K562 (cell line): ENCODE data around the gene DDX5. TPM values are rescaled to one million over a fixed set of nuclear protein-coding genes. Genes with fewer than 3 reads are reported as not detected.

Experiments
- ATF1 ChIP-seq, 2 experiments: fragments of 450-650 bp in 1 of 2; IDR thresholded peaks; 2 replicates each; pipeline ENCODE4 v1.6.1; 2016; ENCODE audit warnings: missing compliant biosample characterization in 1 of 2, missing genetic modification characterization in 1 of 2
- CCNT2 ChIP-seq: IDR thresholded peaks from 2 replicates; pipeline ENCODE4 v1.6.1; 2011; ENCODE audit warnings: borderline replicate concordance, low read depth, mild to moderate bottlenecking, moderate library complexity, mixed read lengths, low read length; ENCODE audit not compliant: insufficient read length; ENCODE audit errors: extremely low read depth
- DMBX1 ChIP-seq: fragments of 250-450 bp; sonication (Bioruptor Pico); IDR thresholded peaks from 2 replicates; pipeline ENCODE4 v1.8.0; 2022; ENCODE audit warnings: inconsistent platforms, mild to moderate bottlenecking, moderate library complexity, borderline replicate concordance
- NFE2L1 ChIP-seq: fragments of 450-650 bp; IDR thresholded peaks from 2 replicates; pipeline ENCODE4 v1.6.1; 2016; ENCODE audit warnings: missing genetic modification characterization, low read depth, mild to moderate bottlenecking, missing compliant biosample characterization, moderate library complexity, borderline replicate concordance
- NR2C1 ChIP-seq, 2 experiments: fragments of 450-650 bp; IDR thresholded peaks; 2 replicates each; pipeline ENCODE4 v1.6.1; 2017; ENCODE audit warnings: mild to moderate bottlenecking in 2 of 2, antibody characterized with exemption in 1 of 2, inconsistent platforms in 1 of 2, missing compliant biosample characterization in 1 of 2, missing genetic modification characterization in 1 of 2
- PHF21A ChIP-seq: fragments of 450-650 bp; IDR thresholded peaks from 2 replicates; pipeline ENCODE4 v1.6.1; 2017; ENCODE audit warnings: low read depth, borderline replicate concordance
- PHF8 ChIP-seq: fragments of 200-600 bp; sonication (generic); IDR thresholded peaks from 2 replicates; pipeline ENCODE4 v1.6.1; 2012; ENCODE audit warnings: mixed run types, mild to moderate bottlenecking, inconsistent platforms, low read length, moderate library complexity, borderline replicate concordance
- PTTG1 ChIP-seq: fragments of 450-650 bp; IDR thresholded peaks from 2 replicates; pipeline ENCODE4 v1.6.1; 2016; ENCODE audit warnings: low read depth, mild to moderate bottlenecking, missing genetic modification characterization, missing compliant biosample characterization
- ZEB2 ChIP-seq: fragments of 450-650 bp; IDR thresholded peaks from 2 replicates; pipeline ENCODE4 v1.6.1; 2016
- ZNF239 ChIP-seq: fragments of 250-450 bp; sonication (Bioruptor Pico); IDR thresholded peaks from 2 replicates; pipeline ENCODE4 v1.4.0; 2020; ENCODE audit warnings: mild to moderate bottlenecking
- ZNF316 ChIP-seq: fragments of 450-650 bp; IDR thresholded peaks from 2 replicates; pipeline ENCODE4 v1.6.1; 2016
- polyA plus RNA-seq, 8 experiments: library from polyadenylated mRNA; depleted of rRNA in 4 of 8; stranded (reverse) in 5 of 8; unstranded in 3 of 8; fragments of >200 nt; fragmentation: Nextera tagmentation in 2 of 8; fragmentation: Illumina TruSeq in 1 of 8; extraction: Ambion mirVana in 2 of 8; extraction: Trizol in 1 of 8; gene quantifications; 2 replicates each; pipeline versions ENCODE4 v1.2.1 to v1.2.3, GENCODE V29; 2011 to 2014; ENCODE audit warnings: inconsistent platforms in 1 of 8, missing spikeins in 1 of 8
- total RNA-seq, 7 experiments: library from RNA; depleted of rRNA in 6 of 7; stranded (reverse); fragments of >200 nt in 6 of 7; fragmentation: Illumina TruSeq in 2 of 7; extraction: Trizol in 2 of 7; gene quantifications; 2 replicates each; pipeline versions ENCODE4 v1.2.1 to v1.2.3, GENCODE V29; 2011 to 2021; ENCODE audit warnings: low replicate concordance in 1 of 7
- TF ChIP-seq, protein P1 (sequence below): sonication (generic); formaldehyde crosslinking; IDR thresholded peaks from 2 replicates; pipeline ENCODE4 v1.8.1; 2022; ENCODE audit warnings: missing genetic modification reagents
- TF ChIP-seq, protein P2 (sequence below), 3 experiments: fragments of 200-800 bp in 1 of 3; sonication (Bioruptor generic) in 1 of 3; sonication (generic) in 1 of 3; formaldehyde crosslinking in 1 of 3; IDR thresholded peaks; 2 replicates each; pipeline versions ENCODE4 v1.6.1 to v1.8.0; 2016 to 2022; ENCODE audit warnings: mild to moderate bottlenecking in 2 of 3, missing compliant biosample characterization in 2 of 3, missing genetic modification characterization in 2 of 3, missing genetic modification reagents in 1 of 3
- TF ChIP-seq, protein P3 (sequence below): fragments of 450-650 bp; conservative IDR thresholded peaks from 2 replicates; pipeline ENCODE4 v1.6.1; 2016; ENCODE audit warnings: missing genetic modification characterization, low read depth, mild to moderate bottlenecking, control low read depth, missing compliant biosample characterization
- TF ChIP-seq, protein P4 (sequence below): sonication (generic); formaldehyde crosslinking; IDR thresholded peaks from 2 replicates; pipeline ENCODE4 v1.5.0; 2020; ENCODE audit warnings: missing genetic modification reagents
- TF ChIP-seq, protein P5 (sequence below): sonication (generic); formaldehyde crosslinking; IDR thresholded peaks from 2 replicates; pipeline ENCODE4 v1.8.0; 2023; ENCODE audit warnings: mild to moderate bottlenecking, missing genetic modification reagents
- TF ChIP-seq, protein P6 (sequence below): fragments of 250-450 bp; sonication (Bioruptor Pico); IDR thresholded peaks from 2 replicates; pipeline ENCODE4 v1.8.0; 2021; ENCODE audit warnings: moderate library complexity, mild to moderate bottlenecking, inconsistent platforms

DDX5 gene
- total and polyA plus RNA-seq, 9 of the 15 experiments (the other 6 are each of a cell fraction or from before 2014, with no cell fraction given), result 306 to 1,639 (median 604) TPM

DNA sequence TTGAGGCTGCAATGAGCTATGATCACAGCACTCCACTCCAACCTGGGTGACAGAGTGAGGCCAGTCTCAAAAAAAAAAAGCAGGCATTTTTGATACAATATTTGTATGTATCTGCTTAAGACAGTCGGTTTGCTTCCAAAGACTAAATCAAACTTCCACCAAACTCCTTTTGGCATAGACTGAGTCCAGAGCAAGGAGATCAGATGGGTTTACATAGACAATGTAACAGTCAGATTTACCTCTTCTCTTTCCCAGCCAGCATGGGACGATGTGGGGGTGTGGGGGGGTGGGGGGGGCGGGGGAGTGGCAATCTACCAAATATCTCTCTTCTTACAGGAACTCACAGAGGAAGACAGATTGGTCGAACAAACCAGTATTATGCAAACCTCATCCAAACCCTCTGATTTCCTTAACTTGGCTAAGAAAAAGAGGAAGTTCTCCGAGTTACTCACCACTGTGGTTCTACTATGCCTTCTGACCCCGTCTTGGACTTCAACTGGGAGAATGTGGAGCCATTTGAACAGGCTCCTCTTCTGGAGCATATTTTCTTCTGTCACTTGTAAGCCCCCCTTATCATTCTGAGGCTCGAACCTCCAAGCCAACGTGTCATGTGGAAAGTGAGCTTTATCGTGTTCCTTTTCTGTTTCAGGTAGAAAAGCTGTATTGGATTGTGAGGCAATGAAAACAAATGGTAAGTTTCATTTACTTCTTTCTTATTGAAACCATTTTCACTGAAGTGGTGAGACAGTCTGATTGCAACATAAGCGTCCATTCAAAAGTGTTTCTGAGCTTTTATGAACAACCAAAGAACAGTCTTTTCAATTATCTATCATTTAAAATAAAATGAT is 57.2 kb downstream of the DDX5 start, which contains the start of gene MILR1 (continued):
- TF ChIP-seq, protein P1, sequence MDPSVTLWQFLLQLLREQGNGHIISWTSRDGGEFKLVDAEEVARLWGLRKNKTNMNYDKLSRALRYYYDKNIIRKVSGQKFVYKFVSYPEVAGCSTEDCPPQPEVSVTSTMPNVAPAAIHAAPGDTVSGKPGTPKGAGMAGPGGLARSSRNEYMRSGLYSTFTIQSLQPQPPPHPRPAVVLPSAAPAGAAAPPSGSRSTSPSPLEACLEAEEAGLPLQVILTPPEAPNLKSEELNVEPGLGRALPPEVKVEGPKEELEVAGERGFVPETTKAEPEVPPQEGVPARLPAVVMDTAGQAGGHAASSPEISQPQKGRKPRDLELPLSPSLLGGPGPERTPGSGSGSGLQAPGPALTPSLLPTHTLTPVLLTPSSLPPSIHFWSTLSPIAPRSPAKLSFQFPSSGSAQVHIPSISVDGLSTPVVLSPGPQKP, result no peak
- TF ChIP-seq DMBX1 (no peak), PHF8 (peak; percentile 39; the same call in 1 of the 2 replicates), ZEB2 (no peak), ZNF316 (no peak), NFE2L1 (tag) (no peak), ATF1 (CRISPR knock-in tag; IDR thresholded peaks at IDR 0.05) (no peak), ATF1 (tag; IDR thresholded peaks at IDR 0.05) (peak; percentile 39), PTTG1 (no peak), ZNF239 (CRISPR knock-in tag) (no peak), NR2C1 (IDR thresholded peaks at IDR 0.05) (peak; percentile 63), NR2C1 (tag; IDR thresholded peaks at IDR 0.05) (peak; percentile 85), PHF21A (no peak), CCNT2 (peak; percentile 37)
- TF ChIP-seq, protein P2, sequence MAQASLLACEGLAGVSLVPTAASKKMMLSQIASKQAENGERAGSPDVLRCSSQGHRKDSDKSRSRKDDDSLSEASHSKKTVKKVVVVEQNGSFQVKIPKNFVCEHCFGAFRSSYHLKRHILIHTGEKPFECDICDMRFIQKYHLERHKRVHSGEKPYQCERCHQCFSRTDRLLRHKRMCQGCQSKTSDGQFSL (CRISPR knock-in tag; IDR thresholded peaks at IDR 0.05), result peak; percentile 75; the same call in 1 of the 2 replicates
- TF ChIP-seq, protein P2 (tag; IDR thresholded peaks at IDR 0.05), result peak in 1 of 2 experiments; percentile 98; a peak in 2 of 4 replicates
- TF ChIP-seq, protein P3, sequence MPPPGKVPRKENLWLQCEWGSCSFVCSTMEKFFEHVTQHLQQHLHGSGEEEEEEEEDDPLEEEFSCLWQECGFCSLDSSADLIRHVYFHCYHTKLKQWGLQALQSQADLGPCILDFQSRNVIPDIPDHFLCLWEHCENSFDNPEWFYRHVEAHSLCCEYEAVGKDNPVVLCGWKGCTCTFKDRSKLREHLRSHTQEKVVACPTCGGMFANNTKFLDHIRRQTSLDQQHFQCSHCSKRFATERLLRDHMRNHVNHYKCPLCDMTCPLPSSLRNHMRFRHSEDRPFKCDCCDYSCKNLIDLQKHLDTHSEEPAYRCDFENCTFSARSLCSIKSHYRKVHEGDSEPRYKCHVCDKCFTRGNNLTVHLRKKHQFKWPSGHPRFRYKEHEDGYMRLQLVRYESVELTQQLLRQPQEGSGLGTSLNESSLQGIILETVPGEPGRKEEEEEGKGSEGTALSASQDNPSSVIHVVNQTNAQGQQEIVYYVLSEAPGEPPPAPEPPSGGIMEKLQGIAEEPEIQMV (tag), result no peak
- TF ChIP-seq, protein P4, sequence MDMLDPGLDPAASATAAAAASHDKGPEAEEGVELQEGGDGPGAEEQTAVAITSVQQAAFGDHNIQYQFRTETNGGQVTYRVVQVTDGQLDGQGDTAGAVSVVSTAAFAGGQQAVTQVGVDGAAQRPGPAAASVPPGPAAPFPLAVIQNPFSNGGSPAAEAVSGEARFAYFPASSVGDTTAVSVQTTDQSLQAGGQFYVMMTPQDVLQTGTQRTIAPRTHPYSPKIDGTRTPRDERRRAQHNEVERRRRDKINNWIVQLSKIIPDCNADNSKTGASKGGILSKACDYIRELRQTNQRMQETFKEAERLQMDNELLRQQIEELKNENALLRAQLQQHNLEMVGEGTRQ (CRISPR knock-in tag), result no peak
- TF ChIP-seq, protein P5, sequence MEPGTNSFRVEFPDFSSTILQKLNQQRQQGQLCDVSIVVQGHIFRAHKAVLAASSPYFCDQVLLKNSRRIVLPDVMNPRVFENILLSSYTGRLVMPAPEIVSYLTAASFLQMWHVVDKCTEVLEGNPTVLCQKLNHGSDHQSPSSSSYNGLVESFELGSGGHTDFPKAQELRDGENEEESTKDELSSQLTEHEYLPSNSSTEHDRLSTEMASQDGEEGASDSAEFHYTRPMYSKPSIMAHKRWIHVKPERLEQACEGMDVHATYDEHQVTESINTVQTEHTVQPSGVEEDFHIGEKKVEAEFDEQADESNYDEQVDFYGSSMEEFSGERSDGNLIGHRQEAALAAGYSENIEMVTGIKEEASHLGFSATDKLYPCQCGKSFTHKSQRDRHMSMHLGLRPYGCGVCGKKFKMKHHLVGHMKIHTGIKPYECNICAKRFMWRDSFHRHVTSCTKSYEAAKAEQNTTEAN (CRISPR knock-in tag), result no peak
- TF ChIP-seq, protein P6, sequence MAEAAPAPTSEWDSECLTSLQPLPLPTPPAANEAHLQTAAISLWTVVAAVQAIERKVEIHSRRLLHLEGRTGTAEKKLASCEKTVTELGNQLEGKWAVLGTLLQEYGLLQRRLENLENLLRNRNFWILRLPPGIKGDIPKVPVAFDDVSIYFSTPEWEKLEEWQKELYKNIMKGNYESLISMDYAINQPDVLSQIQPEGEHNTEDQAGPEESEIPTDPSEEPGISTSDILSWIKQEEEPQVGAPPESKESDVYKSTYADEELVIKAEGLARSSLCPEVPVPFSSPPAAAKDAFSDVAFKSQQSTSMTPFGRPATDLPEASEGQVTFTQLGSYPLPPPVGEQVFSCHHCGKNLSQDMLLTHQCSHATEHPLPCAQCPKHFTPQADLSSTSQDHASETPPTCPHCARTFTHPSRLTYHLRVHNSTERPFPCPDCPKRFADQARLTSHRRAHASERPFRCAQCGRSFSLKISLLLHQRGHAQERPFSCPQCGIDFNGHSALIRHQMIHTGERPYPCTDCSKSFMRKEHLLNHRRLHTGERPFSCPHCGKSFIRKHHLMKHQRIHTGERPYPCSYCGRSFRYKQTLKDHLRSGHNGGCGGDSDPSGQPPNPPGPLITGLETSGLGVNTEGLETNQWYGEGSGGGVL (CRISPR knock-in tag), result no peak
